OCI-M2 (cell line): Measurements from ENCODE around the gene FAM236B.
"Not testable (repeated sequence)": the region's sequence is repeated elsewhere in the genome, so short reads cannot be mapped to it uniquely, and the experiment has no call there.

Source experiments
- DNase-seq: peaks from one replicate; lab custom pipeline; 2025; ENCODE audit not compliant: unreplicated experiment; lab: John Stamatoyannopoulos, UW

The FAM236B gene

DNA sequence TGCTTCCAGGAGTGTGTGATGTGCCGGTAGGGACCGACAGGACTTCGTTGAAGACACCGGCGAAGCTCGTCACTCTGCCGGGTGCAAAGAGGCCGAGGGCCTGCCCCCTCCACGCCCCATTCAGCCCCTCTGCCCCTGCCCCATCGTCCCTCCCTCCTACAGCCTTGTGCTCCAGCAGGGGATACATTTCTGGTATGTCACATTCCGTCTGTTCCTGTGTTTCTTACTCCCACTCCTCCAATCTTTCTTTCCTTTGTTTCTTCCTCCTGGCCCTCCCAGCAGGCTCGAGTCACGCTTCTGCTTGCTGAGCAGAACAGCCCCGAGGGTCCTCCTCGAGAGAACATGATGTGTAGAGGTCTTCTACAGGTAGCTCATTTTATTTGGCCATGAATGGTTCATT, at the start of gene FAM236B:
Gene FAM236B (minus strand): TSS at position 101 of the 400 bp plus-strand sequence. CDS start 100 bp downstream, at position 1.
- not testable (repeated sequence) for DNase-seq

DNA sequence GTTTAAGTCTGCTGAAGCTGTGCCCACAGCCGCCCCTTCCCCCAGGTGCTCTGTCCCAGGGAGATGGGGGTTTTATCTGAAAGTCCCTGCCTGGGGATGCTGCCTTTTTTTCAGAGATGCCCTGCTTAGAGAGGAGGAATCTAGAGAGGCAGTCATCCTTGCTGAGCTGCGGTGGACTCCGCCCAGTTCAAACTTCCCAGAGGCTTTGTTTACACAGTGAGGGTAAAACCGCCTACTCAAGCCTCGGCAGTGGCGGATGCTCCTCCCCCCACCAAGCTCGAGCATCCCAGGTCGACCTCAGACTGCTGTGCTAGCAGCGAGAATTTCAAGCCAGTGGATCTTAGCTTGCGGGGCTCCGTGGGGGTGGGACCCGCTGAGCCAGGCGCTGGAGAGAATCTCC, 48.2 kb upstream of the FAM236B start:
- DNase-seq, result not testable (repeated sequence)

- DNase-seq, result not testable (repeated sequence)
Measured at GRCh38 chrX:72808110-72808509, 25.6 kb upstream of the FAM236B start, which contains the start of gene FAM236D. Gene FAM236D, minus strand, starts transcription at chrX:72808210. Its CDS starts 100 bp downstream, at chrX:72808110.

GRCh38 chrX:72790390-72790789, 7.9 kb upstream of the FAM236B start:
- DNase-seq, result not testable (repeated sequence)

DNA sequence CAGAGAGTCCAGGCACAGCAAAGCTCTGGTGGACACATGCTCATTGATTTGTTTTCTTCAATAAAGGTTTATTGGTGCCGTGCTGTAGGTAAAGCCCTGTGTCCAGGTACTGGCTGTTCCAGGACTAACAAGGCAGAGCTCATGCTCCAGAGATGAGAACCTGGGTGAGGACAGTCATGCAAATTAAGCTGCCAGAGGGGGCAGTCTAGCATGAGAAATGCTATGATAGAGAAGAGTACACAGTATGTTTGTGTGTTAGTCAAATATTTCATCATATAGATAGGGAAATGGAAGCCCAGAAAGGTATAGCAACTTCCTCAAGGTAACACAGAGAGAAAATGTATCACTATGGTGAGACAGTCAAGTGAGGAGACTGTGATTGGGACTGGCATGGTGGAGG, 5.7 kb upstream of the FAM236B start:
- not testable (repeated sequence) for DNase-seq

DNA sequence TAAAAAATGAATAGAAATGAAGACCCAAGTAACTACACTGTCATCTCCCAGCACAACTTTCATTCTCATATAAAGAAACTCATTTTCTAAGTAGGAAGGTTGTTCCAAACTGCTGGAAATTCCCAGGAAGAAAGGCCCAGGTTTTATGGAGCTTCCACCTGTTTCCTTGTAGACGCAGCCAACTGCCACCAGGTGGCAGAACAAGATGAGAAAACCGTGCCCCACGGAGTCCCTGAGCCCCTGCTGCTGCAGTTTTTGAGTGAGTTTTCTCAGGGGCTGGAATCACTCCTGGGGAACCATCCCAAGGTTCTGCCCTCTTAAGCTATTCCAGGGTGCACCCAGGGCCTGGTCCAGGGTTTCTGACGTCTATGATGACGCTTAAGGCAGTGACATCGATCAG, 1.5 kb upstream of the FAM236B start:
- DNase-seq, result not testable (repeated sequence)

GRCh38 chrX:72783365-72783936, 991 bp upstream of the FAM236B start:
- DNase-seq, result not testable (repeated sequence)

DNA sequence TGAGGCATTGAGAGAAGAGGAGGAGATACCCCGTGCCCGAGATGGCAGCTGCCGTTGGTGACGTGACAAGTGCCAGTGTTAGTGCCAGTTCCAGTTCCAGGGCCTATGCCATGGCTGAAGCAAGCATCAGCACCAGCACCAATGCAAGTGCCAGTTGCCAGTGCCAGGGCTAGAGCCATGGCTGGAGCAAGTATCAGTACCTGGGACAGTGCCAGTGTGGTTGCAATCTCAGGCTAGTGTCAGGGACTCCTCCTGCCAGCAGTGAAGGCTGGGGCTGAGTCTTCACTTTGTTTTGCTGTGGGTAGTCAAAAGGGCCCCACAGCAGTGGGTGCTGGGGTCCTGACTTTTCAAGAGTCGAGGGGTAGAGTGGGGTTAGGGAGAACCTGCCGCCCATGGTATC, 4.3 kb downstream of the FAM236B start:
- not testable (repeated sequence) for DNase-seq

- not testable (repeated sequence) for DNase-seq
Measured at GRCh38 chrX:72777467-72777790, 5.0 kb downstream of the FAM236B start.

GRCh38 chrX:72776653-72777466, 5.6 kb downstream of the FAM236B start, which contains the start of gene DMRTC1B:
Gene DMRTC1B, plus strand, starts transcription at chrX:72776890. Its CDS starts 68,246 bp downstream, at chrX:72845136.
- not testable (repeated sequence) for DNase-seq

- not testable (repeated sequence) for DNase-seq
Measured at GRCh38 chrX:72760454-72760853, 22.0 kb downstream of the FAM236B start.

GRCh38 chrX:72748545-72748944, 33.9 kb downstream of the FAM236B start:
- DNase-seq, result not testable (repeated sequence)

DNA sequence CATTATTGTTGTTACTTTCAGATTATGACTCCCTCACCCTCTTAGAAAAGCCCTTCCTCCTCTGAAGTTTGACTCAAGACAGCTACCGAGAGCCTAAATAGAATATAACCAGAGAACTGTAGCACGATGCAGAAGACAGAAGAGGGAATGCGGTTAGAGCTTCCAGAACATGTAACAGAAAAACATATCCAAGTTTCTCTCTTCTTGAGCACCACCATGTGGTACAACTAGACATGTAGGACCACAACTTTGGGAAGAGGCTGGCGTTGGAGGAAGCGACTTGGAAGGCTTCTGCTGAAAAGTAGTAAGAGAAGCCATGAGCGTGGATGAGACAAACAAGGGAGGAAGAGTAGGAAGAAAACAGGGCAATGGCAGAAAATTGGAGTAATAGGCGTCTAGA, 36.9 kb downstream of the FAM236B start:
- not testable (repeated sequence) for DNase-seq

DNA sequence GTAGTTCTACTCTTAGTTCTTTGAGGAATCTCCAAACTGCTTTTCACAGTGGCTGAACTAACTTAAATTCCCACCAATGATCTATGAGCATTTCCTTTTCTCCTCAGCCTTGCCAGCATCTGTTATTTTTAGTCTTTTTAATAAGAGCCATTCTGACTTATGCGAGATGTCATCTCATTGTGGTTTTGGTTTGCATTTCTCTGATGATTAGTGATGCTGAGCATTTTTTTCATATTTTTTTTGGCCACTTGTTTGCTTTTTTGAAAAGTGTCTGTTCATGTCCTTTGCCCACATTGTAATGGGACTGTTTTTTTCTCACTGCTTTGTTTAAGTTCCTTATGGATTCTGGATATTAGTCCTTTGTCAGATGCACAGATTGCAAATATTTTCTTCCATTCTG, 46.9 kb downstream of the FAM236B start:
- no peak for DNase-seq

DNA sequence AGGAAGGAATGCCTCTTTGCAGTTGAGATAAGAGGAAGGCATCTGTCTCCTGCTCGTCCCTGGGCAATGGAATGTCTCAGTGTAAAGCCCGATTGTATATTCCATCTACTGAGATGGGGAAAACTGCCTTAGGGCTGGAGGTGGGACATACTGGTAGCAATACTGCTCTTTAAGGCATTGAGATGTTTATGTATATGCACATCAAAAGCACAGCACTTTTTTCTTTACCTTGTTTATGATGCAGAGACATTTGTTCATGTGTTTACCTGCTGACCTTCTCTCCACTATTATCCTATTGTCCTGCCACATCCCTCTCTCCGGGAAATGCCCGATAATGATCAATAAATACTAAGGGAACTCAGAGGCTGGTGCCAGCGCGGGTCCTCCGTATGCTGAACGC, 48.8 kb downstream of the FAM236B start:
- DNase-seq, result not testable (repeated sequence)
